Smooth muscle cell (in vitro differentiated cells): Measurements from ENCODE around the gene LCAT. TPM values are rescaled to one million over a fixed set of nuclear protein-coding genes. Genes with fewer than 3 reads are reported as not detected.

Experiments used
- DNase-seq: peaks from one replicate; lab custom pipeline; 2025; ENCODE audit not compliant: unreplicated experiment; lab: John Stamatoyannopoulos, UW
- H2AFZ ChIP-seq: fragments of 200-600 bp; sonication (generic); 2 replicates; pipeline ENCODE4 v1.6.0; 2016; ENCODE audit warnings: antibody characterized with exemption, low read depth, mild to moderate bottlenecking
- H3F3A ChIP-seq: fragments of 200-600 bp; sonication (generic); 2 replicates; pipeline ENCODE4 v1.6.0; 2017; ENCODE audit warnings: antibody characterized with exemption, low read depth
- H3K27ac ChIP-seq: fragments of 200-600 bp; sonication (generic); 2 replicates; pipeline ENCODE4 v1.5.1; 2016; ENCODE audit warnings: low read depth, mild to moderate bottlenecking
- H3K27me3 ChIP-seq: fragments of 200-600 bp; sonication (generic); 2 replicates; pipeline ENCODE4 v1.6.1; 2016; ENCODE audit warnings: low read depth, mild to moderate bottlenecking
- H3K36me3 ChIP-seq: fragments of 200-600 bp; sonication (generic); 2 replicates; pipeline ENCODE4 v1.5.1; 2016; ENCODE audit warnings: low read depth
- H3K4me1 ChIP-seq: fragments of 200-600 bp; sonication (generic); 2 replicates; pipeline ENCODE4 v1.5.1; 2016; ENCODE audit warnings: low read depth
- H3K4me2 ChIP-seq: fragments of 200-600 bp; sonication (generic); 2 replicates; pipeline ENCODE4 v1.6.0; 2016; ENCODE audit warnings: mild to moderate bottlenecking
- H3K4me3 ChIP-seq: fragments of 200-600 bp; sonication (generic); 2 replicates; pipeline ENCODE4 v1.5.1; 2016; ENCODE audit warnings: mild to moderate bottlenecking
- H3K79me2 ChIP-seq: fragments of 200-600 bp; sonication (generic); 2 replicates; pipeline ENCODE4 v1.6.0; 2016; ENCODE audit warnings: low read depth, mild to moderate bottlenecking
- H3K9ac ChIP-seq: fragments of 200-600 bp; sonication (generic); 2 replicates; pipeline ENCODE4 v1.6.0; 2016; ENCODE audit warnings: low read depth
- H3K9me3 ChIP-seq: fragments of 200-600 bp; sonication (generic); replicated peaks from 2 replicates; pipeline ENCODE4 v1.5.1; 2016; ENCODE audit warnings: low read depth
- H4K20me1 ChIP-seq: fragments of 200-600 bp; sonication (generic); 2 replicates; pipeline ENCODE4 v1.6.0; 2016; ENCODE audit warnings: low read depth
- WGBS: methylation state at CpG from one replicate; pipeline ENCODE4 v1.1.7; 2016; ENCODE audit warnings: low lambda C conversion rate; 5-methylcytosine and 5-hydroxymethylcytosine counted together
- polyA plus RNA-seq: library from polyadenylated mRNA; unstranded; fragments of >200 nt; fragmentation: Nextera tagmentation; extraction: Ambion mirVana; gene quantifications from 2 replicates; pipeline ENCODE4 v1.2.1, GENCODE V29; 2016
- total RNA-seq: library from RNA; depleted of rRNA; stranded (reverse); fragments of >200 nt; gene quantifications from 2 replicates; pipeline ENCODE4 v1.2.3, GENCODE V29; 2014
- TF ChIP-seq, protein P1 (sequence below): fragments of 200-600 bp; sonication (generic); IDR thresholded peaks from 2 replicates; pipeline ENCODE4 v1.5.1; 2017; ENCODE audit warnings: borderline replicate concordance, mild to moderate bottlenecking, antibody characterized with exemption; ENCODE audit not compliant: insufficient read depth, poor library complexity, severe bottlenecking

Gene LCAT
- total and polyA plus RNA-seq, 2 experiments from 2014 or later: 14.3 to 34.6 TPM

DNA sequence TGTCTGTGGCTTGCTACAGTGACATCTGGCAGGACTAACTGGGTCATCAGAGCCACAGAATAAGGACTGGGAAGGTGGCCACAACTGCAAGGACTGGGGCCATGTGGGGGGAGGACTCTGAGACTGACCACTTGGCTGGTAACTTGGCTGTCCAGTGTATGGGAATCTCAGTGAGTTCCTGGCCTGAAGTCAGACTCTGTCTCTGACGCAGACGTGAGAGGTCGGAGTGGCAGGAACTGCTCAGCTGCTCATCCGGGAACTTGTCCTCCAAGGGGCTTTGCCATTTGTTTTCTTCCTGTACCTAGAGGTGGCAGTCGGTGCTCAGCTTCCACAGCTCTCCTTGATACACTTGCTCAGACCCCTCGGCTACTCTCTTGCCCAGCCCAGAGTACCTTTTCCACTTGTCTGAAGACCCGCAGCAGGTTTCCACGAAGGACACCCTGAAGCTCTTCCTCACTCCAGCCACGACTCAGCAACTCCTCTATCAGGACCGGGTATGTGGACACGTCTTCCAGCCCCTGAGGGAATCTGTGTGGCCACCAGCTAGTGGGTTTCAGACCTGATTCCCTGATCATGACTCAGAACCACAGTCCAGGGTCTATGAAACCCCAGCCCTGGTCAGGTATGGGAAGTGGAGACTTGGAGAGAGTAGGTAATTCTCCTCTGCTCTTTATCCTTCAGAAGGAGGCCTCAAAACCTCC is 43.7 kb upstream of the LCAT start:
- DNase-seq: no peak
- Histone ChIP-seq H3F3A (no peaks in the 10 kb centered on the region), H3K79me2 (no peaks in the 10 kb centered on the region), H3K36me3 (no peaks in the 10 kb centered on the region), H3K4me2 (no peak overlapping the region), H3K27ac (no peak overlapping the region), H3K4me1 (no peaks in the 10 kb centered on the region), H4K20me1 (no peaks in the 10 kb centered on the region), H3K27me3 (no peaks in the 10 kb centered on the region), H3K9ac (no peak overlapping the region), H3K4me3 (no peak overlapping the region), H2AFZ (no peak overlapping the region), H3K9me3 (no peaks in the 10 kb centered on the region)
- TF ChIP-seq, protein P1, sequence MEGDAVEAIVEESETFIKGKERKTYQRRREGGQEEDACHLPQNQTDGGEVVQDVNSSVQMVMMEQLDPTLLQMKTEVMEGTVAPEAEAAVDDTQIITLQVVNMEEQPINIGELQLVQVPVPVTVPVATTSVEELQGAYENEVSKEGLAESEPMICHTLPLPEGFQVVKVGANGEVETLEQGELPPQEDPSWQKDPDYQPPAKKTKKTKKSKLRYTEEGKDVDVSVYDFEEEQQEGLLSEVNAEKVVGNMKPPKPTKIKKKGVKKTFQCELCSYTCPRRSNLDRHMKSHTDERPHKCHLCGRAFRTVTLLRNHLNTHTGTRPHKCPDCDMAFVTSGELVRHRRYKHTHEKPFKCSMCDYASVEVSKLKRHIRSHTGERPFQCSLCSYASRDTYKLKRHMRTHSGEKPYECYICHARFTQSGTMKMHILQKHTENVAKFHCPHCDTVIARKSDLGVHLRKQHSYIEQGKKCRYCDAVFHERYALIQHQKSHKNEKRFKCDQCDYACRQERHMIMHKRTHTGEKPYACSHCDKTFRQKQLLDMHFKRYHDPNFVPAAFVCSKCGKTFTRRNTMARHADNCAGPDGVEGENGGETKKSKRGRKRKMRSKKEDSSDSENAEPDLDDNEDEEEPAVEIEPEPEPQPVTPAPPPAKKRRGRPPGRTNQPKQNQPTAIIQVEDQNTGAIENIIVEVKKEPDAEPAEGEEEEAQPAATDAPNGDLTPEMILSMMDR: no peak
- WGBS: 75% methylated on average over 11 of the region's 11 CpGs

DNA sequence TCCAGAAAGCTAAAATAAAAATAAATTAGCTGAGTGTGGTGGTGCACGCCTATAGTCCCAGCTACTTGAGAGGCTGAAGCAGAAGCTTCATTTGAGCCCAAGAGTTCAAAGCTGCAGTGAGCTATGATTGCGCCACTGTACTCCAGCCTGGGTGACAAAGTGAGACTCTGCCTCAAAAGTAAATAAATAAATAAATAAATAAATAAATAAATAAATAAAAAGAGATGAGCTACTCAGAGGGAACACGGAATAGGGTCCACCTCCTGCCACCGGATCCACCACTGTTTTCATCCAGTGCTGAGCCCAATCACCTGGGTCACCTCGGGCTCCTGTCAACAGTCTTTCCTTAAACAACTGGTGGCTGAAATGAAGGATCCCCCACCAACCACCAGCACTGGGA is 43.0 kb upstream of the LCAT start:
- H3K79me2 ChIP-seq: no peaks in the 10 kb centered on the region
- no peaks in the 10 kb centered on the region for H3K9me3 ChIP-seq
- no peaks in the 10 kb centered on the region for H3F3A ChIP-seq
- WGBS: 92% methylated on average over 5 of the region's 5 CpGs
- no peak overlapping the region for H2AFZ ChIP-seq
- H4K20me1 ChIP-seq: no peaks in the 10 kb centered on the region
- DNase-seq: no peak
- no peak overlapping the region for H3K4me3 ChIP-seq
- H3K27me3 ChIP-seq: no peaks in the 10 kb centered on the region
- TF ChIP-seq, protein P1: no peak
- H3K27ac ChIP-seq: no peak overlapping the region
- no peak overlapping the region for H3K4me2 ChIP-seq
- no peaks in the 10 kb centered on the region for H3K4me1 ChIP-seq
- H3K9ac ChIP-seq: no peak overlapping the region
- H3K36me3 ChIP-seq: no peaks in the 10 kb centered on the region

DNA sequence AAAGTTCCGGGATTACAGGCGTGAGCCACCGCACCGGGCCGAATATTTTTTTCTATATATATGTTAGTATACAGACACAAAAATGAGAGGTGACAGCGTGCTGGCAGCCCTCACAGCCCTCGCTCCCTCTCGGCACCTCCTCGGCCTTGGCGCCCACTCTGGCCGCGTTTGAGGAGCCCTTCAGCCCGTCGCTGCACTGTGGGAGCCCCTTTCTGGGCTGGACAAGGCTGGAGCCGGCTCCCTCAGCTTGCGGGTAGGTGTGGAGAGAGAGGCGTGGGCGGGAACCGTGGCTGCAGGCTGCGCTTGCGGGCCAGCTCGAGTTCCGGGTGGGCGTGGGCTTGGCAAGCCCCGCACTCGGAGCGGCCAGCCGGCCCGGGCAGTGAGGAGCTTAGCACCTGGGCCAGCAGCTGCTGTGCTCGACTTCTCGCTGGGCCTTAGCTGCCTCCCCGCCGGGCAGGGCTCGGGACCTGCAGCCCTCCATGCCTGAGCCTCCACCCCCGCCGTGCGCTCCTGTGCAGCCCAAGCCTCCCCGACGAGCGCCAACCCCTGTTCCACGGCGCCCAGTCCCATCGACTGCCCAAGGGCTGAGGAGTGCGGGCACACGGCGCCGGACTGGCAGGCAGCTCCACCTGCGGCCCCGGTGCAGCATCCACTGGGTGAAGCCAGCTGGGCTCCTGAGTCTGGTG is 38.2 kb upstream of the LCAT start:
- Histone ChIP-seq H3K4me1 (no peaks in the 10 kb centered on the region), H3K9ac (no peak overlapping the region), H2AFZ (no peak overlapping the region)

More for the DNA sequence above, 38.2 kb upstream of the LCAT start:
- Histone ChIP-seq H3K9me3 (no peaks in the 10 kb centered on the region), H3F3A (no peaks in the 10 kb centered on the region), H3K4me3 (no peak overlapping the region), H3K79me2 (no peaks in the 10 kb centered on the region), H4K20me1 (no peaks in the 10 kb centered on the region), H3K36me3 (no peaks in the 10 kb centered on the region), H3K27me3 (no peaks in the 10 kb centered on the region), H3K4me2 (no peak overlapping the region), H3K27ac (no peak overlapping the region)
- TF ChIP-seq, protein P1: no peak
- no peak for DNase-seq
- WGBS: 98% methylated on average over 29 of the region's 49 CpGs
